ENCODE measurements around the gene PPARD.

The PPARD gene

DNA sequence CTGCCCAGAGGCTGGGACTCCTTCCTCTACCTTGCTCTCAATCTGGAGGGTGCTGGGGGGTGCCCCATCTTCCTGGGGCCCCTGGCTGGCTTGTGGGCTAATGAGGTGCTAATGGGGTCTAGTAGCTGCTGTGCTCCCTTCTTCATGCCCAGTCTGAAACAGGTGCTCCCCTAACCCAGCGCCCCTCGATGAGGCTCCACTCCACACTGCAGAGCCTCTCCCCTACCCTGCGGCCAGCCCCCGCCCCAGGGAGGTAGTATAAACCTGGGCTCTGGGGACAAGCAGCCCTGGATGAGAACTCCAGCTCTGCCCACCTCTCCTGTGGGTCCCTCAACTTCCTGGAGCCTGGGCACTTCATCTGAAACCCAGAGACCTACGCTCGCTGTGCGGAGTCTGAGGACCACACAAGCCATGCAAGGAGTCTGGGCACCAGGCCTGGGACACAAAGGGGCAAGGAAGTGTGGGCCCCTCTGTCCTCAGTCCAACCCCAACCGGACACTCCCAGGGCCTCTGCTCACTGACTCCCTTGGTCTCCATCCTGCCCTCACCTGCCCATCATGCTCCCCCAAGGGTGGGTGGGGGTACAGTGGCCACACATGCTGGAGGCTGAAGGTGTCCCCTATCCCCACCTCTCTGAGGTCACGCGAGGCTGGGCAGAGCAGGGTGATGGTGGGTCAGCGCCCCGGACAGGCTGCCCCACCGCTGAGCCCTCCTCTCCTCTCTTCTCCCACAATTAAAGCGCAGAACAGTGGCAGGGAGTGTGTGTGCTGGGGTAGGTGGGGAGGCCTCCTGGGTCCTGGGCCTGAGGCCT, 132.0 kb downstream of the PPARD start:
- DNase-seq = no peak

DNA sequence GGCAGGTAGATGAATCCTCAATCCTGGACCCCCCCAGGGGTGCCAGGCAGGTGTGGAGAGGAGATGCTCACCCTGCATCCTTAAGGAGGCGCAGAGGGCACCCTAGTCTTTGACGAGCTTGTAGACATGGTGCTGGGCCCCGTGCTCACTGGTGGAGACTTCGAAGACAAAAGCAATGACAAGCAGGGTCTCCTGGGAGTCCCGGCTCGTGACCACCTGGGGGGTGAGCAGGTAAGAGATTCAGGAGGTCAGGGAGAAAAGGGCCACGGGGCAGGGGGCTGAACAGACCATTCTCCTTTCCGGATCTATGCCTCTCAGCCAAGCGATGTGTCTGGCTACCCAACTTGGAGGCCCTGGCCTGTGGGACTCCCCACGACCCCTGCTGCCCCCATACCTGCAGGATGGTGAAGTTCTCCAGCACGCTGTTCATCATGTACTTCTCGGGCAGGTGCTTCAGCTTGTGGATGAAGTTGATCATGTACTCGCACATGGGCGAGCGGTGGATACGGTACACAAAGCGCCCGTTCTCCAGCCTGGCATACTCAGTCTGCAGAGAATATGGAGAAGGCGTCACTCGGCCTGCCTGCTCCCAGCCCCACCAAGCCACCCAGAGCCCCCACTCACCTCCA, 132.7 kb downstream of the PPARD start:
- no peak for DNase-seq

DNA sequence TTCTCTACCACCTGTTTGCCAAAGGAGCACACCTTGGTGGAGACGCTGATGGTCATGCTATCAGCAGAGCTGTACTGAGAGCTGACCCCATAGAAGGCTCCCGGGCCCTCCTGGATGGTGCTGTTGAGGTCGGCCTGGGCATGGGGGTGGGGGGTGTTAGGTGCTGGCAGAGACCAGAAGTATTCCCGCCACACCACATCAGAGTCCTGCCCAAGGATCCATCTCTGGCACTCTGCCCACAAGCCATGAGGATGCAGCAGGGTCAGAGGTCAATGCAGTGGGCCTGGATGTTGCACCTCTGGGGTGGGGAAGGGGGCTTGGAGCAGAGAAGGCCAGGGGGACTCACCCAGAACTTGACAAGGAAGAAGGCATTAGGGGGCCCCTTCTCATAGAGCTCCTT, 133.2 kb downstream of the PPARD start:
- no peak for DNase-seq

DNA sequence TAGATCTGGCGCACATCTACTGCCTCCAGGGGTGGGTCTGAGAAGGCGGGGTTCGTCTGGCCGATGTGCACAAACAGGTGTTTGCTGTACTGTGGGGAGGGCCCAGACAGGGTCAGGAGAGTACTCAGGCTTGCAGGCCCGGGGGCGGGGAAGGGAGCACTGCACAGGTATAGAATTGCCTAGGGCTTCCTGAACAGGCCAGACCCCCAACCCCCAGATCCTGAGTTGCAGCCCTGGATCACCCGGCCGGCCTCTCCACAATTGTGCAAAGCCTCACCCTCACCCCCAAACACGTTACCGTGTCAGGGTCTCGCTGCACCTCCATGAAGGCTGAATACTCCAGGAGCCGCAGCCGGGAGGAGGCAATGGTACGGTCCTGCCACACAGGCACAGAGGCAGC, 133.6 kb downstream of the PPARD start:
- DNase-seq = no peak

DNA sequence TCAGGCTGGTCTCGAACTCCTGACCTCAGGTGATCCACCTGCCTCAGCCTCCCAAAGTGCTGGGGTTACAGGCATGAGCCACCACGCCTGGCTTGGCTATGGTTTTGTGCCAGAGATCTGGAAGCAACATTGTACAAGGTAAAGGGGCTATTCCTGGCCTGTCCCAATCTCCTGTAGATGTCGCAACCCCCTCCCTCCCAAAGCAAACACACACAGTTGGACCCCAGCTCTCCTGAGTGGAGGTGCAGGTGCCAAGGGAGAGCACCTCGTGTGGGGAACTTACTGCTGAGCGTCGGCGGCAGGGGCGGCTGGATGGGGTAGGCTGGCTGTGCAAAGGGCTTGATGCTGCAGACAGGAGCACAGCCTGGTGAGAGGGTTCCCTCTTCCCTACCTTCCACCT, 134.7 kb downstream of the PPARD start:
- DNase-seq = no peak
